ENCODE measurements around the gene DNM3.
A peak's percentile ranks its signal among the peaks of the same experiment; 100 is the strongest.

DNM3 gene

GRCh38 chr1:171841050-171841910, at the start of gene DNM3:
DNM3 (plus strand) TSS chr1:171841498; CDS start chr1:171841657, 159 bp downstream.
- DNase-seq (ENCODE audit: insufficient read length, low spot score), result peak; percentile 93
- no peak for TF ChIP-seq CTCF (IDR thresholded peaks at IDR 0.05; ENCODE audit: insufficient read depth, missing control alignments)

GRCh38 chr1:171792656-171793369, 48.5 kb upstream of the DNM3 start:
- FAIRE-seq (no peak), DNase-seq (ENCODE audit: insufficient read length, low spot score) (no peak)
- no peak for TF ChIP-seq CTCF (IDR thresholded peaks at IDR 0.05; ENCODE audit: insufficient read depth, missing control alignments)

More at GRCh38 chr1:171841050-171841910, at the start of gene DNM3:
- no peak for FAIRE-seq

GRCh38 chr1:171793636-171794035, 47.7 kb upstream of the DNM3 start:
- DNase-seq (ENCODE audit: insufficient read length, low spot score), result no peak
- no peak for TF ChIP-seq CTCF (IDR thresholded peaks at IDR 0.05; ENCODE audit: insufficient read depth, missing control alignments)
- FAIRE-seq, result no peak

GRCh38 chr1:171794085-171794484, 47.2 kb upstream of the DNM3 start:
- FAIRE-seq (no peak), DNase-seq (ENCODE audit: insufficient read length, low spot score) (no peak)
- TF ChIP-seq CTCF (IDR thresholded peaks at IDR 0.05; ENCODE audit: insufficient read depth, missing control alignments), result no peak

GRCh38 chr1:171796592-171796991, 44.7 kb upstream of the DNM3 start:
- DNase-seq (ENCODE audit: insufficient read length, low spot score), result no peak
- no peak for TF ChIP-seq CTCF (IDR thresholded peaks at IDR 0.05; ENCODE audit: insufficient read depth, missing control alignments)
- no peak for FAIRE-seq

GRCh38 chr1:171798311-171798710, 43.0 kb upstream of the DNM3 start:
- TF ChIP-seq CTCF (IDR thresholded peaks at IDR 0.05; ENCODE audit: insufficient read depth, missing control alignments), result no peak
- no peak for FAIRE-seq
- DNase-seq (ENCODE audit: insufficient read length, low spot score), result no peak

Data from D721Med (cell line).